RWPE2 (cell line): Measurements from ENCODE around the gene PDE6A.

ENCODE experiments used
- ATAC-seq: fragments of 200-7000 bp; cut with Tn5 transposase; 3 replicates; pipeline ENCODE4 v1.9.1; 2021; ENCODE audit warnings: low read depth
- DNase-seq: peaks from one replicate; pipeline ENCODE4 v3.0.0-alpha.2; 2020; ENCODE audit warnings: low spot score
- H3K27ac ChIP-seq: fragments of 450-650 bp; 2 replicates; pipeline ENCODE4 v1.5.1; 2017; ENCODE audit warnings: mild to moderate bottlenecking; ENCODE audit not compliant: poor library complexity, severe bottlenecking
- H3K27me3 ChIP-seq: fragments of 250-450 bp; sonication (Bioruptor Pico); 2 replicates; pipeline ENCODE4 v1.5.1; 2021; ENCODE audit warnings: mild to moderate bottlenecking, moderate library complexity; ENCODE audit not compliant: insufficient read depth, poor library complexity, severe bottlenecking
- H3K36me3 ChIP-seq: fragments of 250-450 bp; sonication (Bioruptor Pico); 2 replicates; pipeline ENCODE4 v1.5.1; 2020; ENCODE audit warnings: low read depth, mild to moderate bottlenecking, moderate library complexity
- H3K4me1 ChIP-seq: fragments of 250-450 bp; sonication (Bioruptor Pico); 2 replicates; pipeline ENCODE4 v1.5.1; 2021; ENCODE audit warnings: mild to moderate bottlenecking, moderate library complexity; ENCODE audit not compliant: insufficient read depth, poor library complexity, severe bottlenecking
- H3K4me3 ChIP-seq: fragments of 250-450 bp; sonication (Bioruptor Pico); 2 replicates; pipeline ENCODE4 v1.5.1; 2021; ENCODE audit warnings: mild to moderate bottlenecking, moderate library complexity; ENCODE audit not compliant: severe bottlenecking
- H3K9me3 ChIP-seq: fragments of 250-450 bp; sonication (Bioruptor Pico); 2 replicates; pipeline ENCODE4 v1.5.1; 2021; ENCODE audit warnings: mild to moderate bottlenecking, moderate library complexity; ENCODE audit not compliant: severe bottlenecking
- TF ChIP-seq, protein P1 (sequence below): fragments of 450-650 bp; IDR thresholded peaks from one replicate; pipeline ENCODE4 v1.5.1; 2017; ENCODE audit warnings: mild to moderate bottlenecking, moderate library complexity; ENCODE audit not compliant: poor library complexity, severe bottlenecking

The PDE6A gene

DNA sequence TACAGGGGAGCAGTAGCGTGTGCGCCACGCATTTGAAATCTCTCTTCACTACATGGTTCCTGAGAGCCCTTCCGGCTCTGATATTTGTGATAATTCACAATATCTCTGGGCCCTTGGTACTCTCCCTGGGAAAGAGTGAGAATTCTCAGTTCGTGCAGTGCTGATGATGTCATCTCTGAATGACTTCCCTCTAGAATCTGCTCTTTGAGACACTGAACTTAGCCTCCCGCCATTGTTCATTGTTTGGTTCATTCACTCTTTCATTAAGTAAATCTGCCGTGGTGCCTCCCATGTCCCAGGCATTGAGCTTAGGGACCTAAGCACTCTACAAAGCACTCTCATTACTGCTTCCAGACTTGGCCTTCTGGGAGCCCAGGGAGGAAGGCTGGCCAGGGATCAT is 120.5 kb downstream of the PDE6A start:
- no peak overlapping the region for H3K4me3 ChIP-seq
- H3K9me3 ChIP-seq, result no peaks in the 10 kb centered on the region
- ATAC-seq, result no peak
- no peak for DNase-seq
- H3K27me3 ChIP-seq, result no peaks in the 10 kb centered on the region
- no peak overlapping the region for H3K27ac ChIP-seq
- TF ChIP-seq, protein P1, sequence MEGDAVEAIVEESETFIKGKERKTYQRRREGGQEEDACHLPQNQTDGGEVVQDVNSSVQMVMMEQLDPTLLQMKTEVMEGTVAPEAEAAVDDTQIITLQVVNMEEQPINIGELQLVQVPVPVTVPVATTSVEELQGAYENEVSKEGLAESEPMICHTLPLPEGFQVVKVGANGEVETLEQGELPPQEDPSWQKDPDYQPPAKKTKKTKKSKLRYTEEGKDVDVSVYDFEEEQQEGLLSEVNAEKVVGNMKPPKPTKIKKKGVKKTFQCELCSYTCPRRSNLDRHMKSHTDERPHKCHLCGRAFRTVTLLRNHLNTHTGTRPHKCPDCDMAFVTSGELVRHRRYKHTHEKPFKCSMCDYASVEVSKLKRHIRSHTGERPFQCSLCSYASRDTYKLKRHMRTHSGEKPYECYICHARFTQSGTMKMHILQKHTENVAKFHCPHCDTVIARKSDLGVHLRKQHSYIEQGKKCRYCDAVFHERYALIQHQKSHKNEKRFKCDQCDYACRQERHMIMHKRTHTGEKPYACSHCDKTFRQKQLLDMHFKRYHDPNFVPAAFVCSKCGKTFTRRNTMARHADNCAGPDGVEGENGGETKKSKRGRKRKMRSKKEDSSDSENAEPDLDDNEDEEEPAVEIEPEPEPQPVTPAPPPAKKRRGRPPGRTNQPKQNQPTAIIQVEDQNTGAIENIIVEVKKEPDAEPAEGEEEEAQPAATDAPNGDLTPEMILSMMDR, result no peak
- no peaks in the 10 kb centered on the region for H3K4me1 ChIP-seq
- no peaks in the 10 kb centered on the region; the same call in 1 of the 2 replicates for H3K36me3 ChIP-seq

DNA sequence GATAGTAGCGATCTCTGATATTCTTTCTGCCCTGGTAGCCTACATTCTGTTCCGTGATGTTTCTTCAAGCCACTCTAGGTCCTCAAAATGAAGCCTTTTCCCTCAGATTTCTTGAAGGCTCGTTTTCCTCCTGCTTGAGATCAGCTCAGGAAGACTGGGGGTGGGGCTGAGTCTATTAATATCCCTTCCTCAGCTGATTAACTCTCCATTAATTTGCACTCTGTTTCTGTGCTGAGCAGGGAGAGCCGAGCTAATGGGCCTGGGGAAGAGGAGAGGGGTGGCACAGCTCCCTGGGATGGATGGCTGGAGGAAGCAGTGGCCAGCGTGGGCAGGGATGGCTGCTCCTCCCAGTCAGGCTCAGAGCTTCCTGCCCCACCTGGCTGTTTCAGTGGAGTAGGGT is 121.2 kb downstream of the PDE6A start:
- Histone ChIP-seq H3K36me3 (no peaks in the 10 kb centered on the region; the same call in 1 of the 2 replicates), H3K27ac (no peak overlapping the region), H3K4me1 (no peaks in the 10 kb centered on the region), H3K9me3 (no peaks in the 10 kb centered on the region), H3K27me3 (no peaks in the 10 kb centered on the region), H3K4me3 (no peak overlapping the region)
- no peak for ATAC-seq
- TF ChIP-seq, protein P1, result no peak
- no peak for DNase-seq

DNA sequence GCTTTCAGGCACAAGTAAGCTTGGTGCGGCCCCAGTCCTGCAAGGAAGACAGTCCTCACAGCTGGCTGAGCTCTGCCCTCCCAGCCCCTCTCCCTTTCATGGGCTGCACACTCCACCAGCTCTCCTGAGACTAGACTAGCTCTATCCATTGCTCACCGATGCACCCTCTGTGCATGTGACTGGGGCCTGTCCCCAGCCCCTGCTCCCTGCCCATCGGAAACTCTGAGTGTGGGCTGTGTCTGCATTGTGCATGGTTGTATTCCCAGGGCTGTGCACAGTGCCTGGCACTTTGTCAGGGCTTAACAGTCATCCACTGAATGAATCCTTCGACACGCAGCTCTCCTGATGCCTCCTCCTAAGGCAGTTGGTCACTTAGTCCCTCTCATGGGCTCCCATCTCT is 122.3 kb downstream of the PDE6A start:
- DNase-seq (no peak), ATAC-seq (no peak)
- H3K4me3 ChIP-seq, result no peak overlapping the region
- H3K4me1 ChIP-seq, result no peaks in the 10 kb centered on the region
- no peaks in the 10 kb centered on the region for H3K27me3 ChIP-seq
- no peaks in the 10 kb centered on the region for H3K9me3 ChIP-seq
- no peaks in the 10 kb centered on the region; the same call in 1 of the 2 replicates for H3K36me3 ChIP-seq
- TF ChIP-seq, protein P1, result no peak
- no peak overlapping the region for H3K27ac ChIP-seq

DNA sequence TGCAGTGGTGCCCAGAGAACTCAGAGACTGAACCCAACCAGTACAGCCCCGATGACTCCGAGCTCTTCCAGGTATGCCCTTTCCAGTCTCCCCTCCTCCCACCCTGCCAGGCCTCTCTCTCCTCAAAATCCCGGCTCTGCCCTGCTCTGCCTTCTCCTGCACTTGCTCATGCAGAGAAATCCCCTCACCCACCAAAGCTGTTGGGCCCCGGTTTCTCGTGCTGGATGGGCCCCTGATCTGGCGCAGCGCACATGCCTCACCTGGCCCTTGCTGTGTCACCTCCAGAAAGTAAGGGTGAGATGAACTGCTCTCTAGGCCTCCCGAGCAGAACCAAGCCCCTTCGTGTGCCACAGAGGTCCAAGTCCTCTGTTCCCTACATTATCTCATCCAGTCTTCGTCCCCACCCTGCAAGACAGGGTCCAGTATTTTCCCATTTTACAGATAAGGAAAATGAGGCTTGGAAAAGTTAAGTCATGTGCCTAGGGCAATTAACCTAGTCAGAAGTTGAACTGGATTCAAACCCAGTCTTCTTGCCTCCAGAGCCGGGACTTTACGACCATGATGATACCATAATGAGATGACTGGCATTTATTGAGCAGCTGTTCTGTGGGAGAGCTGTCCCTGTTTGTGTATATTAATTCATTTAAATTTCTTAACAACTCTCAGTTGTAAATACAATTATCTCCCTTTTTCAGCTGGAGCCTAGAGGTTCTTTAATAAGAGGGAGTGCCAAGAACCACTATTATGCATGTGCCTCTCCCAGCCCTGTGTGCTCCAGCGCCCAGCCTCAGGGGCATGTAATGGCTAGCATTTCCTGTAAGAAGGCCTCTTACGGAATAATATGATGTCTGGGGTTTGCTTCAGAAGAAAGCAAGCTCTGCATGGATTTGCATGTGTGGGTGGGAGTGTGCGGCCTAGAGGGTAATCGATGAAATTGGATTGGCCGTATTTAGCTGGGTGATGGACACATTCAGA is 123.8 kb downstream of the PDE6A start:
- ATAC-seq (no peak), DNase-seq (no peak)
- no peaks in the 10 kb centered on the region for H3K36me3 ChIP-seq
- no peaks in the 10 kb centered on the region for H3K27me3 ChIP-seq
- H3K4me1 ChIP-seq, result no peaks in the 10 kb centered on the region
- H3K27ac ChIP-seq, result no peak overlapping the region
- TF ChIP-seq, protein P1, result no peak
- H3K9me3 ChIP-seq, result no peaks in the 10 kb centered on the region
- no peak overlapping the region for H3K4me3 ChIP-seq

DNA sequence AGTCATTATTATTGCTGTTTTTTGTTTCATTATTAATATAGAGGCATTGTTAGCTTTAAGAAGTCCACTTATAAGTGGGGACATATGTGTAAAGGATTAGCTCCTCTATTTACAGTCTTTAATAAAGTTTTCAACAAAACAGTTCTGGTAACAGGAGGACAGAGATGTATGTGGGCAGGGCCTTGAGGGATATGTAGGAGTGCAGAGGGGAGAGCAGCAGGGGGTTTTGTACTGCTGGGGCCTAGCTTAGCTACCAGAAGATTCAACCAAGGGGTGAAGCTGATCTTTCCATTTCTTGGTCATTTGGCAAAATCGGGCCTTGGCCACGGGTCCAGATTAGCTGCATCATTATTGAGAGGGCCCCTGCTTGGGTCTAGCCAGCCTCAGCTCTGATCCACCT is 124.6 kb downstream of the PDE6A start:
- ATAC-seq (no peak), DNase-seq (no peak)
- H3K4me3 ChIP-seq, result no peak overlapping the region
- no peaks in the 10 kb centered on the region for H3K4me1 ChIP-seq
- H3K9me3 ChIP-seq, result no peaks in the 10 kb centered on the region
- TF ChIP-seq, protein P1, result no peak
- no peak overlapping the region for H3K27ac ChIP-seq
- no peaks in the 10 kb centered on the region for H3K27me3 ChIP-seq
- no peaks in the 10 kb centered on the region for H3K36me3 ChIP-seq
